Neural cell (in vitro differentiated cells): ENCODE measurements around the gene FAM131B.

Experiments used
- CTCF ChIP-seq: fragments of 450-650 bp; IDR thresholded peaks from 2 replicates; pipeline ENCODE4 v1.5.1; 2014; ENCODE audit warnings: antibody characterized with exemption, mild to moderate bottlenecking, moderate library complexity; ENCODE audit not compliant: poor library complexity, severe bottlenecking
- EP300 ChIP-seq: fragments of 450-650 bp; conservative IDR thresholded peaks from 2 replicates; pipeline ENCODE4 v1.6.1; 2014; ENCODE audit warnings: antibody characterized with exemption, mild to moderate bottlenecking, moderate library complexity; ENCODE audit not compliant: poor library complexity, severe bottlenecking
- EZH2 ChIP-seq: fragments of 200-600, 300-800 bp; shearing (Covaris generic), sonication (generic); IDR thresholded peaks from 2 replicates; pipeline ENCODE4 v1.6.1; 2014; ENCODE audit warnings: antibody characterized with exemption, low read length, borderline replicate concordance, mild to moderate bottlenecking; ENCODE audit not compliant: insufficient read depth, poor library complexity, severe bottlenecking
- MXI1 ChIP-seq: fragments of 450-650 bp; conservative IDR thresholded peaks from 2 replicates; pipeline ENCODE4 v1.6.1; 2014; ENCODE audit warnings: antibody characterized with exemption, mild to moderate bottlenecking; ENCODE audit not compliant: poor library complexity, severe bottlenecking
- POLR2AphosphoS5 ChIP-seq: IDR thresholded peaks from 2 replicates; pipeline ENCODE4 v1.6.1; 2012
- RAD21 ChIP-seq: fragments of 450-650 bp; conservative IDR thresholded peaks from 2 replicates; pipeline ENCODE4 v1.6.1; 2014; ENCODE audit warnings: antibody characterized with exemption, mild to moderate bottlenecking, moderate library complexity
- REST ChIP-seq: IDR thresholded peaks from 2 replicates; pipeline ENCODE4 v1.6.1; 2012; ENCODE audit warnings: borderline replicate concordance
- SMC3 ChIP-seq: fragments of 450-650 bp; conservative IDR thresholded peaks from 2 replicates; pipeline ENCODE4 v1.6.1; 2014; ENCODE audit warnings: antibody characterized with exemption, mild to moderate bottlenecking, moderate library complexity; ENCODE audit not compliant: poor library complexity
- TAF1 ChIP-seq: IDR thresholded peaks from 2 replicates; pipeline ENCODE4 v1.6.1; 2012; ENCODE audit warnings: low read depth

- TF ChIP-seq TAF1 = no peak
- TF ChIP-seq CTCF = no peak
- TF ChIP-seq RAD21 = no peak
- no peak for TF ChIP-seq EP300
- TF ChIP-seq POLR2AphosphoS5 = no peak
- TF ChIP-seq EZH2 = no peak
- no peak for TF ChIP-seq REST
- TF ChIP-seq SMC3 = no peak
- TF ChIP-seq MXI1 = no peak
These were observed 46.7 kb downstream of the FAM131B start, which contains the start of gene CLCN1 for GRCh38 chr7:143315776-143316175.
